NCI-H226 (cell line): Measurements from ENCODE around the gene CIAO3.

Source experiments
- DNase-seq: peaks from one replicate; pipeline ENCODE4 v3.0.0-alpha.2; 2015

Gene CIAO3

DNA sequence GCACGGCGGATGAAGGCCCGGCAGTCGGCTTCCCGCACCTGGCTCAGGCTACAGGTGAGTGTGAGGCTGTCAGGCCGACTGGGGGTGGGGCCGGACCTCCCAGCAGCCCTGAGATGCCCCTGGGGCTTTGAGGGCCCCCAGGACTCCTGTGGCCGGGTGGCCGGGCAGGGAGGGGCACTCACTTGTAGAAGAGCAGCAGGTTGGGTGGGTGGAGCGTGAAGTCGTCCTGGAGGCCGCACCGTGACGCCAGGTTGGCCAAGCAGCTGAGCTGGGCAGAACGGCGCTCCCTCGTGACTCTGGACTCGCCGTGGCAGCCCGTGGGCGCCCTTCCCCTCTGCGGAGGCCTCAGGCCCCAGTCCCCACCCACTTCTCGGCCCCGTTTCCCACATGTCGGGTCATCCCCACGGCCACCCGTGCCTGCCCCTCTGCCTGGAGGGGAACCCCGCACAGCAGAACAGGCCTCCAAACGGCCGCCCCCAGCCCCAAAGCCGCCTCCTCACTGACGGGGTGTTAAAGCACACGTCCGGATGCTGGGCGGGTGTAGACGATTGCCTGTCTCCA, 34.5 kb upstream of the CIAO3 start:
- DNase-seq = no peak

DNA sequence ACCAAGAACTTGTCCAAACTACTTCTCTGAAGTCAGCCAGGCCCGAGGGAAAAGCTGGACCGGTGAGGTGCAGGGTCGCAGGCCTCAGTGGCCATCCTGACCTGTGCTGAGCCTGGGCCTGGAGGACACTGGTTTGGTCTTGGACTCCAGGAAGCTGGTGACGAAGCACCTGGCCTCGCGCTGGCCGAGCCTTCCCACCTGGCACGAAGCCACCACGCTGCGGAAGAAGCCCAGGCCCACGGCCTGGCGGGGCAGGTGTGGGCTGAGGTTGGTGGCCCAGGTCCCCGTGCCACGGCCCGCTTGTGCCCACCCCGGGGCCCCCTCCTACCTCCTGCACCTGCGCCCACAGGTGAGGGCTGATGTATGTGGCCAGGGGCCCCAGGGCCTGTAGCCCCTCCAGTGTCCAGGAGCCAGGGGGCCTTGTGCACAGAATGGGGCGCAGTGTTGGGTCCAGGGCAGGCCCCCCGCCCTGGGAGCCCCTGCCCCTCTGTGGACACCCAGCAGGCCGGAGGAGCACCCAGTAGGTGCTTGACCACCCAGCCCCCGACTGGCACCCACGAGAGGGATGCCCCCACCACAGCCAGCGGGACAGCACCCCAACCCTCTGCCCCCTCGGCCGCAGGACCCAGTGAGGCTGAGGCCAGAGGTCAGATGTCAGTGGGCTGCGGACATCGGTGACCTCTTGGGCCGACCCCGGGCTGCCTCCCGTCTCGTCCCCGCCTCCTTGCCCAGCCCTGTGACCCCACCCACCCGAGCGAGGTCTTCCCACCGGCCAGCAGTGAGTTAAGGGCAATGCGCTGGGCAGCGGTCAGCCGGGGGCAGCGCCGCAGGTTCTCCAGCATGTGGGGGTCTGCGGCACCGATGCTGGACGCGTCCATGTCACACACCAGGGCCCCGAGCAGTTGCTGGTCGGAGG, 33.5 kb upstream of the CIAO3 start:
- DNase-seq = no peak

DNA sequence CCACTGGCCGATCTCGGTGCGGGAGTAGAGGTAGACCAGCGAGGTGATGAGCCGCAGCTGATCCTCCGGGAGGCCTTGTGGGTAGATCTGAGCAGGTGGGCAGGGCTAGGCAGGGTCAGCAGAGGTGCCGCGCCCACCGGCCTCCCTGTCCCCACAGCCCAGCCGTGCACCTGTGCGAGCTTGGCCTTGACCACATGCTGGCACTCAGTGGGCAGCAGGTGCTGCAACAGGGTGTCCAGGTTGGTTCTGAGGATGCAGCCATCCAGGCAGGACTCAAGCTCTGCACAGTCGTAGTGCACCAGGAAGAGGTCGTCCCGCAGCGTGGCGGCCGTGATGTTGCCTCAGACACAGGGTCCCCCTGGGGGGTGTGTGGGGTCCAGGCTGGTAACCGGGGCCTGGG, 32.2 kb upstream of the CIAO3 start:
- DNase-seq = no peak

DNA sequence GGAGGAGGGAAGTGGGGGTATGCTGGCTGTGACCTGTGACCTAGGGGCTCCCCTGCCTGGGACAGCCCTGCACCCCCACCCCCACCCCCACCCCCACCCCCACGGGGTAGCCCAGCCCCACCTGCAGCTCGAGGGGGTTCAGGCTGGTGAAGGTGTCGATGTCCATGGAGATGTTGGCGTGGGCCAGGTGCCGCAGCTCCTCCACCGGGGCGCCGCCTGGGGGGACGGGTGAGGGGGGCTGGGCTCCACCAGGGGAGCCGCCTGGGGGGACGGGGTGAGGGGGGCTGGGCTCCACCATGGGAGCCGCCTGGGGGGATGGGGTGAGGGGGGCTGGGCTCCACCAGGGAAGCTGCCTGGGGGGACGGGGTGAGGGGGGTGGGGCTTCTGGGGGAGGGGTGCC, 29.6 kb upstream of the CIAO3 start:
- no peak for DNase-seq

DNA sequence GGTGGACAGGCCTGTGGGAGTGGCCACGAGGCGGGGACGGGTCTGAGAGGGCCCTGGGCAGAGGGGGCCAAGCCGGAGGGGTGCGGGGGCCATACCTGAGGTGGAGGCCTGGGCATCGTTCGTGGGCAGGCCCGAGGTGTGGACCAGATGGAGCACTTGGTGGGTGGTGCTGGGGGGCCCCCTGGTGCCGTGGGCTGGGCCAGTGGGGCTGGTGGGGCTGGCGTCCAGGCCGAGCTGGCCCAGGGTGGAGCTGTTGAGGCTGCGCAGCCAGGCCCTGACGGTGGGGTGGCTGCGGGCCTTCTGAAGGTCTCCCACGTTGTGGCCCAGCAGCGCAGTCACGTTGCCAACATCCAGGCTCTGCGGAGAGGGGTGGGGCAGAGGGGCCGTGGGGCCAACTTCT, 29.1 kb upstream of the CIAO3 start:
- no peak for DNase-seq

DNA sequence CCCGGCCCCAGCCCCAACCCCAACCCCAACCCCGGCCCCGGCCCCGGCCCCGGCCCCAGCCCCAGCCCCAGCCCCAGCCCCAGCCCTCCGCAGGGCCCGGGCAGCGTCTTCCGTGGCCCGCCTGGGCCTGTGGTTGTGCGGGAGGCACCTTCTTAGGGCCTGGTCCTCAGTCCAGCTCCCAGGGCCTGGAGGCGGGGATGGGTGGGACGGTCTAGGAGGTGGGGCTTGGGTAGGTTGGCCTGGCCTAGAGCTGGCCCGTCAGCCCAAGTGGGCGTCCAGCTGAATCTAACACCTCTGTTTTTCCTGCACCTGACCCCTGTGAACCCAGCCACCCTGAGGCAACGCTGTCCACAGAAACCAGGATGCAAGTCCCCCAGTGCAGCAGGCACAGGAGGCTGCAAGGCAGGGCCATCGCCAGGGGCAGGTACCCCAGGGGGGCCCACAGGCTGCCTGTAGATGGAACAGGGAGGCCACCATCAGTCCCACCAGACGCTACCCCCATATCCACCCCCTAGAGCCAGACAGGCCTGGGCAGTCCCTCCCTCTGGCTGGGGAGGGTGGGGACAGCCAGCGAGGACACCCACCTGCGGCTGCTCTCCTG, 28.5 kb upstream of the CIAO3 start:
- no peak for DNase-seq

DNA sequence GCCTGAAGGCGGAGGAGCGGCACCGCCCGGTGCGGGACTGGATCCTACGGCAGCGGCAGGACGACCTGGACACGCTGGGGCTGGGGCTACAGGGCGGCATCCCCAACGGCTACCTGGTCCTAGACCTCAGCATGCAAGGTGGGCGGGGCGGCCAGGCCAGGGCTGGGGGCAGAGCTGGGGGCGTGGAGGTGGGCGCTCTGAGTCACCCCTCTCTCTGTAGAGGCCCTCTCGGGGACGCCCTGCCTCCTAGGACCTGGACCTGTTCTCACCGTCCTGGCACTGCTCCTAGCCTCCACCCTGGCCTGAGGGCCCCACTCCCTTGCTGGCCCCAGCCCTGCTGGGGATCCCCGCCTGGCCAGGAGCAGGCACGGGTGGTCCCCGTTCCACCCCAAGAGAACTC, 27.6 kb upstream of the CIAO3 start:
- DNase-seq = no peak

DNA sequence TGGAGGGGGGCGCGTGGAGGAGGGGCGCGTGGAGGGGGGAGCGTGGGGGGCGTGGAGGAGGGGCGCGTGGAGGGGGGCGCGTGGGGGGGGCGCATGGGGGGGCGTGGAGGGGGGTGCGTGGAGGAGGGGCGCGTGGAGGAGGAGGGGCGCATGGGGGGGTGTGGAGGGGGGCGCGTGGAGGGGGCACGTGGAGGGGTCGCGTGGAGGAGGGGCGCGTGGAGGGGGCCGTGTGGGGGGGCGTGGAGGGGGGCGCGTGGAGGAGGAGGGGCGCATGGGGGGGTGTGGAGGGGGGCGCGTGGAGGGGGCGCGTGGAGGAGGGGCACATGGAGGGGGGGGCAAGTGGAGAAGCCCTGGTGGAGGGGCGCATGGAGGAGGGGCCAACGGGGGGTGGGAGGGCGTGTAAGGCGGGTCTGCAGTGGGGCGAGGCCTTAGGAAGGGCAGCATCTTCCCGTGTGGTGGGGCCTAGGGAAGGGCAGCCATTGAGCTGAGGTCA, 27.0 kb upstream of the CIAO3 start:
- DNase-seq = no peak

DNA sequence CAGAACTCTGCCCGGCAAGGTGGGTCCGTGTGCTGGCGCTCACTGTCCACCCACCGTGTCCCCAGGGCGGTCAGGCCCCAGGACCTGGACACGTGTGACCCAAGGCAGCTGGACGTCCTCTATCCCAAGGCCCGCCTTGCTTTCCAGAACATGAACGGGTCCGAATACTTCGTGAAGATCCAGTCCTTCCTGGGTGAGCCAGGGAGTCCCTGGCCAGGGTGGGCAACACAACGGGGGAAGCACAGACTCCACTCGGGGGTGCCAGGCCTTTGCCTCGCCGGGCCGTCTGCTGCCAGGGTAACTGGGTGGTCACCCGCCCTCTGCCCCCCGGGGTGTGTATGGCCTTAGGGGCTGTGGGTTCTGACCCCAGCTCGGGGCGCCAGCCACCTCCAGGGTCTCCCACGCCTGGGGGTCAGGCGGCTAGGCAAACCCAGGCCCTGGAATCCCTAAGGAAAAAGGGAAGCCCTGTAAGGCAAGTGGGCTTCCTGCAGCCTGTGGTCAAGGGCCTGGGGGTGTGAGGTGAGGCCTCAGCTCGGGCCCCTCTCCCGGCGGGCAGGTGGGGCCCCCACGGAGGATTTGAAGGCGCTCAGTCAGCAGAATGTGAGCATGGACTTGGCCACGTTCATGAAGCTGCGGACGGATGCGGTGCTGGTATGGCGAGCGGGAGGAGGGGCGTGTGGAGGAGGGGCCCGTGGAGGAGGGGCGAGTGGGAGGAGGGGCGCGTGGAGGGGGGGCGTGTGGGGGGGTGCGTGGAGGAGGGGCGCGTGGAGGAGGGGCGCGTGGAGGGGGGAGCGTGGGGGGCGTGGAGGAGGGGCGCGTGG, 26.2 kb upstream of the CIAO3 start:
- DNase-seq = no peak

DNA sequence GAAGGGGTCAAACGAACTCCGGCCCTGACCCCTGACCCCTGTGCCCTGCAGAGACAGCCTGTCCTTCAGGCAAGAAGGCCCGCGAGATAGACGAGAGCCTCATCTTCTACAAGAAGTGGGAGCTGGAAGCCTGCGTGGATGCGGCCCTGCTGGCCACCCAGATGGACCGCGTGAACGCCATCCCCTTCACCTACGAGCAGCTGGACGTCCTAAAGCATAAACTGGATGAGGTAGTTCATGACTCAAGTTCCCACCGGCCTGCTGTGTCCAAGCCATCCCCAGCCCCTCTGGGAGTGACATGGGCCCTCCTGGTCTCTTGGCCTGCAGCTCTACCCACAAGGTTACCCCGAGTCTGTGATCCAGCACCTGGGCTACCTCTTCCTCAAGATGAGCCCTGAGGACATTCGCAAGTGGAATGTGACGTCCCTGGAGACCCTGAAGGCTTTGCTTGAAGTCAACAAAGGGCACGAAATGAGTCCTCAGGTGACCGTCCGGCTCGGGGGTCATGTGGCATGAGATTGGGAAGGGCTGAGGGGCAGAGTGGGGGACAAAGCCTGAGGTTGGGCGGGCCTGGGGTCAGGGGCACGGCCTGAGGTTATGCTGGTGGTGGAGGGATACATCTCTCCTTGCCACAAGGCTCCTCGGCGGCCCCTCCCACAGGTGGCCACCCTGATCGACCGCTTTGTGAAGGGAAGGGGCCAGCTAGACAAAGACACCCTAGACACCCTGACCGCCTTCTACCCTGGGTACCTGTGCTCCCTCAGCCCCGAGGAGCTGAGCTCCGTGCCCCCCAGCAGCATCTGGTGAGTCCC, 25.4 kb upstream of the CIAO3 start:
- no peak for DNase-seq

DNA sequence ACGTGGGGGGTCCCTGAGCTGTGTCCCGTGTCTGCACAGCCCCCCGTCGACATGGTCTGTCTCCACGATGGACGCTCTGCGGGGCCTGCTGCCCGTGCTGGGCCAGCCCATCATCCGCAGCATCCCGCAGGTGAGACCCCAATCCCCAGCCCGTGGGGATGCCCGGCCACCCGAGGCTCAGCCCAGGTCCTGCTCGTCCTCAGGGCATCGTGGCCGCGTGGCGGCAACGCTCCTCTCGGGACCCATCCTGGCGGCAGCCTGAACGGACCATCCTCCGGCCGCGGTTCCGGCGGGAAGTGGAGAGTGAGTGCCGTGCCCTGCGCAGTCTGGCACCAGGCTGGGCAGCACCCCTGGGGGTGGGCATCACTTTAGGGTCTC, 24.7 kb upstream of the CIAO3 start:
- no peak for DNase-seq

DNA sequence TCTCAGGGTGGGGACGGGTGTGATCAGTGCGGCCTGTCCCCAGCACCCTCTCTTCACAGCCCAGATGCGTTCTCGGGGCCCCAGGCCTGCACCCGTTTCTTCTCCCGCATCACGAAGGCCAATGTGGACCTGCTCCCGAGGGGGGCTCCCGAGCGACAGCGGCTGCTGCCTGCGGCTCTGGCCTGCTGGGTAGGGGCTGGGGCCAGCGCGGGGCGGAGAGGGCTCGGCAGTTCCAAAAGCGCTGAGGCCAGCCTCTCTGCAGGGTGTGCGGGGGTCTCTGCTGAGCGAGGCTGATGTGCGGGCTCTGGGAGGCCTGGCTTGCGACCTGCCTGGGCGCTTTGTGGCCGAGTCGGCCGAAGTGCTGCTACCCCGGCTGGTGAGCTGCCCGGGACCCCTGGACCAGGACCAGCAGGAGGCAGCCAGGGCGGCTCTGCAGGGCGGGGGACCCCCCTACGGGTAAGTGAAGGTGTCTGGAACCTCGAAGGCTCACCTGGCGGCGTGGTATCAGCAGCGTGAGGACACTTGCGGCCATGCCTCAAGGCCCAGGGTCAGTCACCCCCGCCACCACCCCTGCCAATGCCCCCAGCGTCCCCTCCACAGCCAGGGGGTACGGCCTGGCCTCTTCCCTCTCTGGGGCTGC, 24.2 kb upstream of the CIAO3 start:
- DNase-seq = no peak

DNA sequence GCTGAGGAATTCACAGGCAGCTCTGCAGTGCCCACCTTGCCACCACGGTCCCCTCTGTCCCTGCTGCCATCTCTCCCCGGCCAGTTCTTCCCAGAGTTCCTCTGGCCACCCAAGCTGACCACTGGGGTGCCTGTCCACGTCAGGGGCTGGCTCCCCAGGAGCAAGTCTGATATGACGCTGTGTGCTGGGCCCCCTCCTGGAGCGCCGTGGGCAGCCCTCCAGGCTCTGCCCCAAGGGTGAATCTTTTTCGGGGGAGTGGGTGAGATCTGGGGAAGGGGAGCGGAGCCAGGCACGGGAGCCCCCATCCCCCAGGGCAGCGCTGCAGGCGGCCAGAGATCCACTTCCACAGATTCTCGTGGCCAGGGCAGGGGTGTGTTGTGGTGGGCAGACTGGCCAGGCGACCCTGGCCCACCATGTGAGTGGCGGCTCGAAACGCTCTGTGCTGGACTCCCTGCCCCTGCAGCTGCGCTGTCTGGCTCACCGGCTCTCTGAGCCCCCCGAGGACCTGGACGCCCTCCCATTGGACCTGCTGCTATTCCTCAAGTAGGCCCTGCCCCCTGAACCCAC, 23.5 kb upstream of the CIAO3 start:
- no peak for DNase-seq

DNA sequence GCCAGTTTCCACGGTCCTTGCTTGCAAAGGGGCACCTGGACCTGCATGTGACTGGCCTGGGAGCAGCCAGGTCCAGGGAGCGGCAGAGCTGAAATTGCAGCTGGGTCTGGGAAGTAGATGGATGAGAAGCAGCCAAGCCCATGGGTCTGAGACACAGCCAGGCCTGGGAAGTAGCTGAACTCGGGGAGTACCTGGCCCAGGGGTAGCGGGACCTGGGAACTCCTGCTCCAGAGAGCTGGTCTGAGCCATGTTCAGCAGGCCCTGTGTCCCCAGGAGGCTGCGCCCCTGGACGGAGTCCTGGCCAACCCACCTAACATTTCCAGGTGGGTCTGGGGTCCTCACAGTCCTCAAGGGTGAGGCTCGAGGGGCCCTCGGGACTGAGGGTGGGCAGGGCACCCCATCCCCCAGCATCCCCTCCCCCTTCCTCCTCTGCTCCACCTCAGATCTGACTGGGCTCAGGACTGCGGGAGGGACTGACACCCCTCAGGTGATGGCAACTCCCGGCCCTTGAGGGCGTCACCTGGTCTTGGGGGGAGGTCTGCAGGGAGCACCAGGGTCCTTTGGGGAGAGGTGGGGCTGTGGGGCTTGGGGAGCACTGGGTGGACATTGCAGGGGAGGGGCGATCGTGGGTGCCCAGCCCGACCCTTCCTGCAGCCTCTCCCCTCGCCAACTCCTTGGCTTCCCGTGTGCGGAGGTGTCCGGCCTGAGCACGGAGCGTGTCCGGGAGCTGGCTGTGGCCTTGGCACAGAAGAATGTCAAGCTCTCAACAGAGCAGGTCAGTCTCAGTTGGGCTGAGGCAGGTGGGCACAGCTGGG, 22.8 kb upstream of the CIAO3 start:
- no peak for DNase-seq

DNA sequence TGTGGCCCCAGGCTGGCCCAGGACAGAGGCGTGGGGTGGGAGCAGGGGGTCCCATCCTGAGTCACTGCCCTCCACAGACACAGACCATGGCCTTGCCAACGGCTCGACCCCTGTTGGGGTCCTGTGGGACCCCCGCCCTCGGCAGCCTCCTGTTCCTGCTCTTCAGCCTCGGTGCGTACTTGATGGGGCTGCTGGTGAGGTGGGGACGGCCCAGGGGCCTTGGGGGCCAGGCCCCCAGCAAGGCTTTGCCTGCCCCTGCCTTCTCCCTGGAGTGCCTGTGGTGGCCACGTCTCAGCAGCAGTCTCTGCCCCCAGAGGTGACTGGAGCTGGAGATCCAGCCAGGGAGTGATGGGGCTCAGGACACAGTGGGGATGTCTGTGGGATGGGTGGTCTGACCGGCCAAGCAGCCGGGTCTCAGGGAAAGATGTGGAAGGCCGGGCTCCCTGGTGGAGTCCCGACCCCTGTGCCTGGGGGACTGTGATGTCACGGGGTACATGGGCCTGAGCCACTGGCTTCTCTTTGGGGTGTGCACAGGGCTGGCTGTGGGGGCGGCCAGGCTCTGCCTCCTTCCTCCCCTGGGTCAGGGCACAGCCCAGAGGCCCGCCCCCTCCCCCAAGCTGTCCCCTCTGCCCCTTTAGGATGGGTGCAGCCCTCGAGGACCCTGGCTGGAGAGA, 21.9 kb upstream of the CIAO3 start:
- no peak for DNase-seq

DNA sequence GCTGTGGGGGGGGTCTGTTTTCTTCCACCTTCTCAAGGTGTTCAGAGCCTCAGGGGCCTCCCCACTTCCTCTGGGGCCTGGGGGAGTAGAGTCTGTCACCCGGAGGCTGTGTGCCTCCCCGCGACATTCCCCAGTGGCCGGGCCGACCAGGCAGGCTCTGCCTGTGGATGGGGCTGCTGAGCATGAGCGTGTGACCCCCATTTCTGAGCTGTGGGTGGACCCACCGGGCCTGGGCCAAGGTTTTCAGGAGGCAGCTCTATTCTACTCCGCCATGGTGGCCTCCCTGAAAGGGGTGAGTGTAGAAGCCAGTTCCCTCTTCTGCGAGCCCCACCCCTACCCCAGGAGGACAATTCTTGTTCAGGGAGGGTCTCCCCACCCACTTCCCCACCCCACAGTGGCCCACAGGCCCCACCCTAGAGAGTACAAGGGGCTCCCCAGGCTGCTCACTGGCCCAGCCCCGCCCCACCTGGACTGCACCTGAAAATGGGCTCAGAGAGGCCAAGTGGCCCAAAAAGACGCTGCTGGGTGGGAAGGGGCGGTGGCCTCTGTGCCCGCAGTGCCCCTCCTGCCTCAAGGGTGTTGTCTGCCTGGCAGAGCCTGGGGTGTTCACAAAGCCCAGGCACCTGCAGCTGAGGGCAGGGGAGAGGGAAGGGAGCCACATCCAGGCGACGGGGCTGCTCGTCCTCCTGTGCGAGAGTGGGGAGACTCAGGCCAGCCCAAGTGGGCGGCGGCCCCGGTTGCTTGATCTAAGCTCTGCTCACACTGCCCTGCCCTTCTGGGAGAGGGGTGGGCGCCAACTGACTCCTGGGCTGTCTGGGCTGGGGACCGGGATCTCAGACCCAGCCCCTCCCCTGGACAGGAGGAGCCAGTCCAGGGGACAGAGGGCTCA, 21.1 kb upstream of the CIAO3 start:
- no peak for DNase-seq

DNA sequence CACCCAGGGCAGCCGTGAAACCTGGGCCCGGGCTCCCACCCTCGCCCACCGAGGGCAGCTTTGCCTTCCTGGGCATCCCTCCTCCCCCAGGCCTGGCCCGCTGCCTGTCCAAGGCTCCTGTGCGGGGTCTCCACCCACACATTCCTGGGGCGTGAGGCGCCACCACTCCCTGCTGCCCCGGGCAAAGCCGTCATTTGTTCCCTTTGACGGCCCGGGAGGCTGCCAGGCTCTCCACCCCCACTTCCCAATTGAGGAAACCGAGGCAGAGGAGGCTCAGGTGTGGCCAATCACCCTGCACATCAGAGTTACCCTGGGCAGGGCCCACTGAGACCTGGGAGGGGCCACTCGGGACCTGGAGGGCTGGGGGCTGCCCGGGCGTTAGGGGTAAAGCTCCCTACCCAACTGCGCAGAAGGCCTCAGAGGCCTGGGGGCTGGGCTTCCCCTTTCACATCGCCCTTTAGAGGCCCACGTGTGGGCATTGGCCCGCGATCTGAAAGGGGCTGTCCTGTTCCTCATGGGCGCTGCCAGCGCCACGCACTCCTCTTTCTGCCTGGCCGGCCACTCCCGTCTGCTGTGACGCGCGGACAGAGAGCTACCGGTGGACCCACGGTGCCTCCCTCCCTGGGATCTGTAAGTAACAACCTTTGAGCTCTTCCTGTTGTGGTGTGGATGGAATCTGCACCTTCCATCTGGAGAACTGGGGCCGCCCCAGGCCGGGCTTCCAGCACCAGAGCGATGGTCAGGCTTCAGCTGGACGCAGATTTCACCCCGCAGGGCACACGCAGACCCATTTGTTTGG, 19.9 kb upstream of the CIAO3 start, which contains the start of gene MSLN:
Gene MSLN (plus strand): TSS at position 190 of the 799 bp plus-strand sequence. CDS start 1,947 bp downstream, outside the sequence.
- peak; percentile 97 for DNase-seq

DNA sequence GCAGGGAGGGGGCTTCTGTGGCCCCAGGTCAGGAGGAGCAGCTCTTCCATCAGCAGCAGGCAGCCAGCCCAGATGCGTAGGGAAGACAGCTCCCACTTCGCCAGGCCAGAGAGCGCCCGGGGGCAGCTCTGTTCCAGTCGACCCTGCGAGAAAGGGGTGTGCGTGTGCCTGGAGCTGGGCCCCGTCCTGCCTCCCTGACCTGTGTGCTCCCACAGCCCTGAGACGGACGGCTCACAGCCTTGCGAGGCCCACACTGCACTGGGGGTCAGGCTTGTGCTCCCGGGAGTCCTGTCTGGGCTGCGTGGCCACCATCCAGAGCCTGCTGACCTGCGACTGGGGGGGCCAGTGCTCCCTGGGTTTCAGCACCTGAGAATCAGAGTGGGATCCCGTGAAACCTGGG, 19.3 kb upstream of the CIAO3 start:
- peak; percentile 63 for DNase-seq
